ENCODE measurements around the gene SOCS1. TPM values are rescaled to one million over a fixed set of nuclear protein-coding genes. Genes with fewer than 3 reads are reported as not detected.

SOCS1 gene
- total RNA-seq, 4 donors from 2014 or later, result 5.3 to 10.5 (median 6.9) TPM

DNA sequence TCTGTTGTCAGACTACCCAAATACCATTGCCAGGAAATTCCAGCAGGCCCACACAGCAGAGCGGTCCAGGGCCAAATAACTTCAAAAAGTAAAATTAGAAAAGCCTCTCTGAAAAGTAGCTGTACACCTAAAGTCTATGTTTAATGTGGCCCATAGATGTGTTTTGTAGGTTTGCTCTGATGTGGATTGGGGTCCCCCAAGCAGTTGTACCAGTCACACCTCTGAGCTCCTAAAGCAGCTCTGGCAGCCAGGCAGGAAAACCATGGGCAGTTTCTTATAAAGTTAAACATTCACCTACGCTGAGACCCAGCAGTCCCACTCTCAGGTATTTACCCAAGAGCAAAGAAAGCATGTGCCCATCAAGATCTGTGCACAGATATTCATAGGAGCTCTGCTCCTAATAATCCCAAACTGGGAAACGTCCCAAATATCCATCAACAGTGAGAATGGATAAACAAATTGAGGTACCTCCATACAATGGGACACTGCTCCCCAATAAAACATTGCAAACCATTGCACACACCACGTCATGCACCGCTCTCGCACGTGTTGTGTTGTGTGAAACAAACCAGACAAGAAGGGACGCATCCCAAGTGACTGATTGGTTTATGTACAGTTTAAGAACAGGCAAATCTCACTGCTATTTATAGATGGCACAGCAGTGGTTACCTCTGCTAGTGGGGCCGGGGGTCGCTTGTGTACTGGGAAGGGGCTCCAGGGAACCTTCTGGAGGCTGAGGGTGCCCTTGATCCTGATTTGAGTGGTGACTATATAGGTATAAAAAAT, 40.9 kb upstream of the SOCS1 start:
- WGBS, 2 donors (ENCODE audit: low coverage in 1 of 2), result 58 to 100% methylated on average over 1 to 9 of the region's 10 CpGs
- TF ChIP-seq POLR2A (IDR thresholded peaks at IDR 0.05), result no peak
- TF ChIP-seq EP300 (IDR thresholded peaks at IDR 0.05), result no peak
- TF ChIP-seq POLR2AphosphoS5 (IDR thresholded peaks at IDR 0.05), result no peak
- no peak for TF ChIP-seq CTCF (IDR thresholded peaks at IDR 0.05)
- peaks cover 0 to 18% (median 10%) of the 10 kb centered on the region in 3 donors for H3K4me1 ChIP-seq

GRCh38 chr16:11296351-11296705, 40.3 kb upstream of the SOCS1 start:
- TF ChIP-seq POLR2AphosphoS5 (IDR thresholded peaks at IDR 0.05) (no peak), CTCF (IDR thresholded peaks at IDR 0.05) (no peak), POLR2A (IDR thresholded peaks at IDR 0.05) (no peak)
- no peak for ATAC-seq
- no peak overlapping the region for H3K27ac ChIP-seq

More for the DNA sequence above, 40.9 kb upstream of the SOCS1 start:
- Histone ChIP-seq H3K27me3 (no peaks in the 10 kb centered on the region), H3K9me3 (no peaks in the 10 kb centered on the region), H3K27ac (peak overlapping the region in 1 of 4 donors; percentile 19), H3K4me3 (peak overlapping the region in 1 of 2 donors; percentile 30), H3K36me3 (no peaks in the 10 kb centered on the region)
- ATAC-seq, result no peak

GRCh38 chr16:11295672-11296071, 39.7 kb upstream of the SOCS1 start:
- Histone ChIP-seq H3K4me3 (no peak overlapping the region), H3K9me3 (no peaks in the 10 kb centered on the region), H3K4me1 (peaks cover 0 to 18% (median 10%) of the 10 kb centered on the region in 3 donors), H3K27ac (no peak overlapping the region), H3K27me3 (no peaks in the 10 kb centered on the region), H3K36me3 (no peaks in the 10 kb centered on the region)
- ATAC-seq, result no peak
- 94 to 96% methylated on average over 4 of the region's 4 CpGs for WGBS, 2 donors (ENCODE audit: low coverage in 1 of 2)
- TF ChIP-seq EP300 (IDR thresholded peaks at IDR 0.05) (no peak), CTCF (IDR thresholded peaks at IDR 0.05) (no peak), POLR2AphosphoS5 (IDR thresholded peaks at IDR 0.05) (no peak), POLR2A (IDR thresholded peaks at IDR 0.05) (no peak)

More at GRCh38 chr16:11296351-11296705, 40.3 kb upstream of the SOCS1 start:
- H3K4me3 ChIP-seq, result no peak overlapping the region
- no peaks in the 10 kb centered on the region for H3K36me3 ChIP-seq
- no peaks in the 10 kb centered on the region for H3K9me3 ChIP-seq
- H3K27me3 ChIP-seq, result no peaks in the 10 kb centered on the region
- WGBS, 2 donors (ENCODE audit: low coverage in 1 of 2), result 59% methylated on average over 2 of the region's 3 CpGs; no CpG with 5 or more reads in 1 of the 2 donors
- H3K4me1 ChIP-seq, result peaks cover 0 to 18% (median 10%) of the 10 kb centered on the region in 3 donors

- H3K36me3 ChIP-seq, result no peaks in the 10 kb centered on the region
- H3K4me3 ChIP-seq, result no peak overlapping the region
- ATAC-seq, result no peak
- no peaks in the 10 kb centered on the region for H3K9me3 ChIP-seq
- no peaks in the 10 kb centered on the region for H3K27me3 ChIP-seq
- H3K4me1 ChIP-seq, result peaks cover 0 to 6% (median 3%) of the 10 kb centered on the region in 3 donors
- 83 to 85% methylated on average over 1 to 6 of the region's 7 CpGs for WGBS, 2 donors (ENCODE audit: low coverage in 1 of 2)
- no peak overlapping the region for H3K27ac ChIP-seq
- TF ChIP-seq POLR2A (IDR thresholded peaks at IDR 0.05) (no peak), EP300 (IDR thresholded peaks at IDR 0.05) (no peak), CTCF (IDR thresholded peaks at IDR 0.05) (no peak), POLR2AphosphoS5 (IDR thresholded peaks at IDR 0.05) (no peak)
Observed at GRCh38 chr16:11292076-11292748, 36.2 kb upstream of the SOCS1 start.

Measured in gastroesophageal sphincter (tissue), 4 donors.